GM21619 (cell line): ENCODE results near the gene HLA-DQA1.
"Not testable (repeated sequence)": the region's sequence is repeated elsewhere in the genome, so short reads cannot be mapped to it uniquely, and the experiment has no call there.

Source experiments
- ATAC-seq: cut with Tn5 transposase; IDR thresholded peaks from one replicate; pipeline ENCODE4 v1.9.1; 2021; ENCODE audit not compliant: unreplicated experiment

HLA-DQA1 gene

GRCh38 chr6:32621372-32621771 lies 15.8 kb upstream of the HLA-DQA1 start:
- ATAC-seq = no peak

DNA sequence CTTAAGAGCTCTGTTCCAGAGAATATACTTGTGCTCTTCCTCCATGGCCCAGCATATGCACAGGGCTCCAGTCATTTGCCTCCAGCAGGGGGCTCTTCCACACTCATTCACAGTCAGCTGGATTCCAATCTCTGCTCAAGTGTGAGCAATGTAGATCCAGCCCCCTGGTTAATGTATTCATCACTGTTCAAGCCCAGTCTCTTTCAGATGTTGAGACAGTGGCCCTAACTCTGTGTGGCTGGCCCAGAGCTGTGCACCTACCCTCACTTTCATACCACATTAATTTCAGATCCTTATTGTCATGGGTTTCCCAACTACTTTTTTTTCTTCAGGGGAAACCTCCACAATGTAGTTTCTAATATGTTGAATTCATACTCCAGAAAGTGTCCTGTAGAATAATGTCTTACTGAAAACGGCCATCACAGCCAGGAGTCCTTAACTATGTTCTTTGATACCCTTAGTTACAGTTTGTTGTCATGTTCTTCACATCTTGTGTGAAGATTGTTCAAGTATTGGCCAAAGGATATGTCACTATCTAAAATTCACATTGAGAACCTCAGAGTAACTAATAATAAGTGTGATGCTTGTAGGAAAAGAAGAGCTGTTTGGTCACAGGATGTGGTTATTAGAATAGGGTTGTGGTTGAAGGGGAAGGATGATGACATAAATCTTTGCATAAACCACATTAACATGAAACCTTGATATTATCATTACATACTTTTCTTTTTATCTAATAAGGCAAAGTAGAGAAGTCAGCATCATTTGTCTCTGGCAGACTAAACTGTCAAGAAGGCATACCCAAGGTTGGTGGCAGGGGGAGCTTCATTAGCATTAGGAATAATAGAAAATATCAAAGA lies 14.4 kb upstream of the HLA-DQA1 start:
- peak; percentile 68 for ATAC-seq

DNA sequence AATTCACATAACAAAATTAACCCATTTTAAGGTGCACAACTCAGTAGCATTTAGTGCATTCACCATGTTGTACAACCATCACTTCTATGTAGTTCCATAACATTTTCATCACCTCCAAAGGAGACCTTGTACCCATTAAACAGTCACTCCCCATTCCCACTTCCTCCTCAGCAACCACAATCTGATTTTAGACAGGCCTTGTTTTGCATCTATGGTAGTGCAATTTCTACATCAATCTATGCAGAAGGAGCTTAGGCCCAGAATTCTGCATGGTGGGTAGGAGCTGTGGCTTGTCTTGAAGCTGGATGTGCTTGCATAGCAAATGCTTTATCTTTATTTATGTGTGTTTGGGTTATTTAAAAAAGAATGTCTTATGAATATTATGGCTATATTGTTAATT lies 13.5 kb upstream of the HLA-DQA1 start:
- no peak for ATAC-seq

DNA sequence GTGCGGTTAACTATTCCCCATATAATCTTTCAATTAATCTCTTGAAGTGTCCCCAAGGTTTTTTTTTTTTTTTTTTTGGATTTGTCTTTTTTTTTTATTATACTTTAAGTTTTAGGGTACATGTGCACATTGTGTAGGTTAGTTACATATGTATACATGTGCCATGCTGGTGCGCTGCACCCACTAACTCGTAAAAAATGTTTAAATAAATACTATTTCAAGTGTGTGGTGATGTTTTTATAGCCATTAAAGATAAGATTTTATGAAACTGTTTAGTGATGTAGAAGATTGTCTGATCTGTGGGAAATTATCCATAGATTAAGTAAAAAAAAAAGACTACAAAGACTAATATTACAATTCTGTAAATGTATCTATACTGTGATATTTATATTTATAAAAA lies 12.6 kb upstream of the HLA-DQA1 start:
- no peak for ATAC-seq

GRCh38 chr6:32625137-32625536 lies 12.1 kb upstream of the HLA-DQA1 start:
- no peak for ATAC-seq

- no peak for ATAC-seq
Observed at GRCh38 chr6:32627249-32627648, 10.0 kb upstream of the HLA-DQA1 start.

DNA sequence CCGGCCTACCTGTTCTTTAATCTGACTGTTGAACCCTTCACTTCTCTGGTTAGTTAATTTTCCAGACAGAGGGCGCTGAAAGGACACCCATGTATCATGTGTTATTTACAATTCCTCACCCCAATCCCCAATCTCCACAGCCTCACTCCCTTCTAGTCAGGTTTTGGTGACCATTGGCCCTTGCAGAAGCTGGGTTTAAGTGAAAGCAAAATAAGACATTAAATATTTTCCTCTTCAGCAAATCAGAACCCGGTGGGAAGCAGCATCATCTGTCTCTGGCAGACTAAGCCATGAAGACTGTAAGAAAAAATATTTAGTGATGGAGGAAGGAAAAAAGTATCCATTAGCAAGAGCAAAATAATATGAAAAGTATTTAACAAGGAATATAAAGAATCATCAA lies 9.4 kb upstream of the HLA-DQA1 start:
- ATAC-seq = no peak

DNA sequence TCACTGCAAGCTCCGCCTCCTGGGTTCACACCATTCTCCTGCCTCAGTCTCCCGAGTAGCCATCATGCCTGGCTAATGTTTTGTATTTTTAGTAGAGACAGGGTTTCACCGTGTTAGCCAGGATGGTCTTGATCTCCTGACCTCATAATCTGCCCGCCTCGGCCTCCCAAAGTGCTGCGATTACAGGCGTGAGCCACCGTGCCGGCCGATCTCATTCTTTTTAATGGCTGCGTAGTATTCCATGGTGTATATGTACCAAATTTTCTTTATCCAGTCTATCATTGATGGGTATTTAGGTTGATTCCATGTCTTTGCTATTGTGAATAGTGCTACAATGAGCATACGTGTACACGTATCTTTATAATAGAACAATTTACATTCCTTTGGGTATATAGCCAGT lies 7.4 kb upstream of the HLA-DQA1 start:
- ATAC-seq = not testable (repeated sequence)

GRCh38 chr6:32635526-32636123 lies 1.6 kb upstream of the HLA-DQA1 start:
- no peak for ATAC-seq

DNA sequence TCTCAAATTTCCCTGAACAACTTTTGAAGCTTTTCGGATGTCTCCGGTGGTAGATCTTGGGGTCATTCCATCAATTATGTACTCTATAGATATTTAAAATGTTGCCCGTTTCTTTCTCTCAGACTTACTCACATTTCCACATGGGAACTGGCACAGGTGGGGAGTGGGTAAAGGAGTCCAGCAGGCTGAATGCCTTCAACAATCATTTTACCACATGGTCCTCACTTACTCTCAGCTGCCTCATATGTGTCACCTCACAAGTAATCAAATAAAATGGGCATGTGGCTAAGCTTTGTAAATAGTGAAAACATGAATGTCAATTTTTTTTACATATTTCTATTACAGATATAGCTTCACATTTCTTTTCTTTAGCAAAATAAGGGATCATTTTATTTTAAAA lies 677 bp downstream of the HLA-DQA1 start:
- ATAC-seq = no peak

GRCh38 chr6:32638532-32639219 lies 1.5 kb downstream of the HLA-DQA1 start:
- ATAC-seq = no peak

DNA sequence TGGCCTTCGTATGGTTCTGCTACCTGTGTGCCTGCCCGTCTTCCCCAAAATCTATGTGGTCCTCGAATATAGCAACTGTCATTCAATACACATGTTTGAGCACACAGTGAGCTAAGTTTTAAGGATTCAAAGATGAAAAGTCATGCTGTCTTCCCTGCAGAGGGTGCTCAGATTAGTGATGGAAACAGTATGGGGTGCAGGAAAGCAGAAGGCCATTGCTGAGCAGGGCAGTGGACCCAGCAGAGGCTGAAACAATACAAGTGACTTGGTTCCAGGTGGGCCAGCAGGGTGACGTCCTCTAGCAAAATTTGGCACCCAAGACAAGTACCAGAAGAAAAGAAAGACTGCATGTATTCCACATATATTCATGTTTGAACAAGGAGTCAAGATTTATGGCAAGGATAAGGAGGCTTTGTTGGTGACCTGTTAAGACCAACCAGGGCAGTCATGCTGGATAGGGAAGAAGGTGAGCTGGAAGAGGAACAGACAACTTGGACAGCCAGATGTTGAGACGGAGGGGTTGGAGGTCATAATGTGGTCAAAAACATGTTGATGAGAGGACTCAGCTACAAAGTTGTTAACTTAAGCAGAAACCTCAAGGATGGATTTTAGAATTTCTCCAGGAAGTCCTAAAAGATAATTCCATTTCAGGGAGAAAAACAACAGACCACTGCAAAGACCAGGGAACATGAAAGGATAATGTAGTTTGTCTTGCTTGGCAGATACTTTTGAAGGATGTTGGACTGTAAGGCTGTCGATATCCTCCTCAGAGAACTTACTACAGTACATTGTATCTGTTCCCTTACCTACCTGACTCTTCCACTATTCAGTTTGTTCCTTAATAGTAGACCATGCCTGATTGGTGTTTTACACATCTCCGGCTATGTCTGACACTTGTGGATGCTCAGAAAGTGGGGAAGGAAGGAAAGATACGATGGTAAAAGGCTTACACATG lies 2.5 kb downstream of the HLA-DQA1 start:
- no peak for ATAC-seq

DNA sequence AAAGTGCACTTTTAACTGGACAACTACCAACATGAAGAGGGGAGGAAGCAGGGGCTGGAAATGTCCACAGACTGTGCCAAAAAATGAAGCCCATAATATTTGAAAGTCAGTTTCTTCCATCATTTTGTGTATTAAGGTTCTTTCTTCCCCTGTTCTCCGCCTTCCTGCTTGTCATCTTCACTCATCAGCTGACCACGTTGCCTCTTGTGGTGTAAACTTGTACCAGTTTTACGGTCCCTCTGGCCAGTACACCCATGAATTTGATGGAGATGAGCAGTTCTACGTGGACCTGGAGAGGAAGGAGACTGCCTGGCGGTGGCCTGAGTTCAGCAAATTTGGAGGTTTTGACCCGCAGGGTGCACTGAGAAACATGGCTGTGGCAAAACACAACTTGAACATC lies 3.9 kb downstream of the HLA-DQA1 start:
- no peak for ATAC-seq

GRCh38 chr6:32641785-32642719 lies 4.8 kb downstream of the HLA-DQA1 start:
- ATAC-seq = not testable (repeated sequence)

GRCh38 chr6:32642720-32643106 lies 5.5 kb downstream of the HLA-DQA1 start:
- no peak for ATAC-seq

DNA sequence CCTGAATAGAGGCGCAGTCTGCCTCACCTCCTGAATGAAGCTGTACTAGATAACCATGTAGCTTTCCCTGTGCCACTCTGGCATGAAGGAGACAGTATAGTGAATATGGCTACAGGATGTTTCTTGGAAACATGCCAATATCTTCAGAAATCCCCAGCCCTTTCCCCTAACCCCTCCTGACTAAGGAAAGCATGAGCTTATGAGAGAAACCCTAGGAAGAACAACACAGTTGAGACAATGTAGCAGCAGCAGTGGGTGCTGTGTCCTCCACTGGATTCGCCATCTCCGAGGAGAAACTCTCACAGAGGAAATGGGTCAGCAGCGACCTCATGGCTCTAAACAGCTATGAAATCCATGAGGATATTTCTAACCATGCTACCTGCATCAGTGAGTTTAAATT lies 6.7 kb downstream of the HLA-DQA1 start:
- no peak for ATAC-seq

GRCh38 chr6:32645047-32645703 lies 8.0 kb downstream of the HLA-DQA1 start:
- no peak for ATAC-seq

- ATAC-seq = no peak
Observed at GRCh38 chr6:32655203-32655710, 18.1 kb downstream of the HLA-DQA1 start.

DNA sequence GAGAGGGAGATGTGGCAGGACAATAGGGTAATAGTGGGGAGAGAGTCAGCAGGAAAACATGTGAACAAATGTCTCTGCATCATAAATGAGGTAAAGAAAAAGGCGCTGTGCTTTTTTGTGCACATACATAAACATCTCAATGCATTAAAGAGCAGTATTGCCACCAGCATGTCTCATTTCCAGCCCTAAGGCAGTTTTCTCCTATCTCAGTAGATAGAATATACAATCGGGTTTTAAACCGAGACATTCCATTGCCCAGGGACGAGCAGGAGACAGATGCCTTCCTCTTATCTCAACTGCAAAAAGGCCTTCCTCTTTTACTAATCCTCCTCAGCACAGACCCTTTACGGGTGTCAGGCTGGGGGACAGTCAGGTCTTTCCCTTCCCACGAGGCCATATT lies 20.1 kb downstream of the HLA-DQA1 start:
- ATAC-seq = not testable (repeated sequence)
